Measurements from ENCODE around the gene MACROD2. TPM values are rescaled to one million over a fixed set of nuclear protein-coding genes. Genes with fewer than 3 reads are reported as not detected.

The MACROD2 gene
- polyA plus RNA-seq, 2 of the 4 experiments (the other 2 are of a cell fraction) = 0.96 to 1.3 TPM

DNA sequence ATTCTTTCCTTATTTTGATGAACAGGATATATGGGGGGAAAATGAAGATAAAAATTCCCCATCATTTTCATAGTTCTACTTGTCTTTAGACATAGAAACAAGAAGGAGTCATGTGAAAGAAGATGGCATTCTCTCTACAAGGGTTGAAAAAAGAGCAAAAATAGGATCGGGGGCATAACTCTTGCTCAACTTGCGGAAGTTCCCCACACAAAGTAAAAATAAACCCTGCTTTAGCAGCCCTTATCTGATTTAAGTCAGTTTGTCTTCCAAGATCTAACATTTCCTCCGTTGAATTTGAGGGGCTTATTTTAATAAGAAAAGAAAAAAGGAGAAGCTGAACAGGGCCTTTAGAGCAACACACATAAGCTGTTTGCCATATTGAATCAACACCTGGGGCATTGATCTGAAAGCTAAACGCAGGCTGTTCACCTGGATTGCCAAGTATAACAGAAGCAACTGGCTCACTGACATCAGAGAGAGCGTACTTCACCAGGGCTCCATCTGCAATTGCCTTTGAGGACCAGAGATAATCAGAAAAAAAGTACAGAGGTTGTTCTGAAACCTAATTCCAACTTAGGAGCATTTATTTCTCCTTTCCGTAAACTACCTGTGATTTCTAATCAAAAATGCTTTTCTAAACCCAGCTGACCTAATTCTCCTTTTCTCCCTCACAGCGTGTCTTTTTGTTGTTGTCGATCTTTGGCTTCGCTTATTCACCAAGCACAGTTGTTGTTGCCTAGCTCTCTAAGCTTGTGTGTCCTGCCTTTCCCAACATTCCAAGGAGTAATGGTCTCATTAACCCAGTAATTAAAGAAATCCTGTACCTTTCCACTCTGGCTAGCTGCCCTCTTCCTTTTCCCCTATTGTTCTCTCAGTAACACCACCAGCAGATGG, 2010.0 kb downstream of the MACROD2 start:
- WGBS (ENCODE audit: missing lambda C conversion rate) = 55% methylated on average over 9 of the region's 9 CpGs
- Histone ChIP-seq H3K4me1 (no peaks in the 10 kb centered on the region), H3K4me2 (no peak overlapping the region), H3K4me3 (no peak overlapping the region), H3K27ac (no peak overlapping the region), H3K9me3 (no peaks in the 10 kb centered on the region)
- no peak for FAIRE-seq
- ATAC-seq = no peak
- no peak for DNase-seq (ENCODE audit: low read depth in 1 of 2, low spot score in 1 of 2)
- CTCF ChIA-PET = interaction anchor here (0.6 kb wide), 1 partner anchor 243 kb away, joined by 3 read pairs; no protein-coding TSS in a partner anchor
- TF ChIP-seq NR3C1 (IDR thresholded peaks at IDR 0.05) = no peak
- no peak for TF ChIP-seq RARB (CRISPR knock-in tag; IDR thresholded peaks at IDR 0.05)
- TF ChIP-seq, protein P1, sequence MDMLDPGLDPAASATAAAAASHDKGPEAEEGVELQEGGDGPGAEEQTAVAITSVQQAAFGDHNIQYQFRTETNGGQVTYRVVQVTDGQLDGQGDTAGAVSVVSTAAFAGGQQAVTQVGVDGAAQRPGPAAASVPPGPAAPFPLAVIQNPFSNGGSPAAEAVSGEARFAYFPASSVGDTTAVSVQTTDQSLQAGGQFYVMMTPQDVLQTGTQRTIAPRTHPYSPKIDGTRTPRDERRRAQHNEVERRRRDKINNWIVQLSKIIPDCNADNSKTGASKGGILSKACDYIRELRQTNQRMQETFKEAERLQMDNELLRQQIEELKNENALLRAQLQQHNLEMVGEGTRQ (IDR thresholded peaks at IDR 0.05) = no peak
- TF ChIP-seq HOXB13 (CRISPR knock-in tag; IDR thresholded peaks at IDR 0.05; ENCODE audit: low read depth) = no peak
- TF ChIP-seq CBX2 (IDR thresholded peaks at IDR 0.05; ENCODE audit: borderline replicate concordance, low read depth) = no peak
- TF ChIP-seq POLR2AphosphoS2 (conservative IDR thresholded peaks at IDR 0.05; ENCODE audit: low read length) = no peak
- TF ChIP-seq ZNF302 (CRISPR knock-in tag; IDR thresholded peaks at IDR 0.05) = no peak
- no peak for TF ChIP-seq TFCP2L1 (CRISPR knock-in tag; IDR thresholded peaks at IDR 0.05)
- TF ChIP-seq POLR2A (IDR thresholded peaks at IDR 0.05; ENCODE audit: low read length) = no peak
- no peak for TF ChIP-seq CBX8 (IDR thresholded peaks at IDR 0.05)
- TF ChIP-seq, protein P2, sequence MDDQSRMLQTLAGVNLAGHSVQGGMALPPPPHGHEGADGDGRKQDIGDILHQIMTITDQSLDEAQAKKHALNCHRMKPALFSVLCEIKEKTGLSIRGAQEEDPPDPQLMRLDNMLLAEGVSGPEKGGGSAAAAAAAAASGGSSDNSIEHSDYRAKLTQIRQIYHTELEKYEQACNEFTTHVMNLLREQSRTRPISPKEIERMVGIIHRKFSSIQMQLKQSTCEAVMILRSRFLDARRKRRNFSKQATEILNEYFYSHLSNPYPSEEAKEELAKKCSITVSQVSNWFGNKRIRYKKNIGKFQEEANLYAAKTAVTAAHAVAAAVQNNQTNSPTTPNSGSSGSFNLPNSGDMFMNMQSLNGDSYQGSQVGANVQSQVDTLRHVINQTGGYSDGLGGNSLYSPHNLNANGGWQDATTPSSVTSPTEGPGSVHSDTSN (IDR thresholded peaks at IDR 0.05) = no peak
- TF ChIP-seq JUNB (IDR thresholded peaks at IDR 0.05) = no peak
- no peak for TF ChIP-seq RFX5 (IDR thresholded peaks at IDR 0.05)
- no peak for TF ChIP-seq HOXA7 (CRISPR knock-in tag; IDR thresholded peaks at IDR 0.05)
- TF ChIP-seq MAZ (IDR thresholded peaks at IDR 0.05; ENCODE audit: borderline replicate concordance, low read depth, low read length) = no peak
- TF ChIP-seq, protein P3, sequence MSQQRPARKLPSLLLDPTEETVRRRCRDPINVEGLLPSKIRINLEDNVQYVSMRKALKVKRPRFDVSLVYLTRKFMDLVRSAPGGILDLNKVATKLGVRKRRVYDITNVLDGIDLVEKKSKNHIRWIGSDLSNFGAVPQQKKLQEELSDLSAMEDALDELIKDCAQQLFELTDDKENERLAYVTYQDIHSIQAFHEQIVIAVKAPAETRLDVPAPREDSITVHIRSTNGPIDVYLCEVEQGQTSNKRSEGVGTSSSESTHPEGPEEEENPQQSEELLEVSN (IDR thresholded peaks at IDR 0.05; ENCODE audit: borderline replicate concordance, low read depth) = no peak
- TF ChIP-seq, protein P4, sequence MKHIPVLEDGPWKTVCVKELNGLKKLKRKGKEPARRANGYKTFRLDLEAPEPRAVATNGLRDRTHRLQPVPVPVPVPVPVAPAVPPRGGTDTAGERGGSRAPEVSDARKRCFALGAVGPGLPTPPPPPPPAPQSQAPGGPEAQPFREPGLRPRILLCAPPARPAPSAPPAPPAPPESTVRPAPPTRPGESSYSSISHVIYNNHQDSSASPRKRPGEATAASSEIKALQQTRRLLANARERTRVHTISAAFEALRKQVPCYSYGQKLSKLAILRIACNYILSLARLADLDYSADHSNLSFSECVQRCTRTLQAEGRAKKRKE (CRISPR knock-in tag; IDR thresholded peaks at IDR 0.05; ENCODE audit: low read depth) = no peak
- TF ChIP-seq TP53 (CRISPR knock-in tag; IDR thresholded peaks at IDR 0.05) = no peak
- no peak for TF ChIP-seq MAFK (IDR thresholded peaks at IDR 0.05; ENCODE audit: partially characterized antibody)
- POLR2A ChIA-PET = no interaction called here

DNA sequence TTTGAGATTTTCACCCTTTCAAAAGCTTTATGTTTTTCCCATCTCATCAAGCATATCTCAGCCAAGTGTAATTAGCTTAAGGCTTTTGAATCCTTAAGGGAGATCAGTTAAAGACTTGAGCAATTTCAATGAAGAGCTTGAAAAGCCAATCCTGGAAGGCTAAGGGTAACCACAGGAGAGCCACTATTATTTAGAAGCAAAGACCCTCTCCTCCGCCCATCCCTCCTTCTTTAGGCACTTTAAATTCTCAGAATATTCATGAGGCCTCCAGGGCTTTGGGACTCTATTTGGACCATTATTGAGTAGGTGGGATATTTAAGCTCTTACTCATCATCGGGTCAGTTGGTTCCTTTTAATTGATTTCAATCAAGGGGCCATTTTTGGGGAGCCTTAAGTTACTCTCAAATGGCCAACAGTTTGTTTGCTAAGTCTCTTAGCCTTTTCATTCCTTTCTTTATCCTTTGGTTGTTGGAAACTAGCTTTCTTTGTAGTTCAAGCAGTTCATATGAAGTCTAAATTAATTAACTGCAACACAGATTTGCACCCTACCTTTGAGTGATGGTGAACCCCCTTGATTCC, 2010.7 kb downstream of the MACROD2 start:
- H3K4me1 ChIP-seq = no peaks in the 10 kb centered on the region
- TF ChIP-seq JUNB (IDR thresholded peaks at IDR 0.05) (no peak), ESRRA (IDR thresholded peaks at IDR 0.05; ENCODE audit: borderline replicate concordance, low read length) (no peak), CHD2 (IDR thresholded peaks at IDR 0.05; ENCODE audit: low read length, partially characterized antibody) (no peak), SREBF2 (IDR thresholded peaks at IDR 0.05) (no peak)
- TF ChIP-seq, protein P5, sequence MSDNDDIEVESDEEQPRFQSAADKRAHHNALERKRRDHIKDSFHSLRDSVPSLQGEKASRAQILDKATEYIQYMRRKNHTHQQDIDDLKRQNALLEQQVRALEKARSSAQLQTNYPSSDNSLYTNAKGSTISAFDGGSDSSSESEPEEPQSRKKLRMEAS (IDR thresholded peaks at IDR 0.05) = no peak
- TF ChIP-seq, protein P6, sequence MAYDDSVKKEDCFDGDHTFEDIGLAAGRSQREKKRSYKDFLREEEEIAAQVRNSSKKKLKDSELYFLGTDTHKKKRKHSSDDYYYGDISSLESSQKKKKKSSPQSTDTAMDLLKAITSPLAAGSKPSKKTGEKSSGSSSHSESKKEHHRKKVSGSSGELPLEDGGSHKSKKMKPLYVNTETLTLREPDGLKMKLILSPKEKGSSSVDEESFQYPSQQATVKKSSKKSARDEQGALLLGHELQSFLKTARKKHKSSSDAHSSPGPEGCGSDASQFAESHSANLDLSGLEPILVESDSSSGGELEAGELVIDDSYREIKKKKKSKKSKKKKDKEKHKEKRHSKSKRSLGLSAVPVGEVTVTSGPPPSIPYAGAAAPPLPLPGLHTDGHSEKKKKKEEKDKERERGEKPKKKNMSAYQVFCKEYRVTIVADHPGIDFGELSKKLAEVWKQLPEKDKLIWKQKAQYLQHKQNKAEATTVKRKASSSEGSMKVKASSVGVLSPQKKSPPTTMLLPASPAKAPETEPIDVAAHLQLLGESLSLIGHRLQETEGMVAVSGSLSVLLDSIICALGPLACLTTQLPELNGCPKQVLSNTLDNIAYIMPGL (CRISPR knock-in tag; IDR thresholded peaks at IDR 0.05; ENCODE audit: borderline replicate concordance) = no peak
- 39% methylated on average over 2 of the region's 2 CpGs for WGBS (ENCODE audit: missing lambda C conversion rate)
- DNase-seq (ENCODE audit: low read depth in 1 of 2, low spot score in 1 of 2) (no peak), FAIRE-seq (no peak), ATAC-seq (no peak)
- H3K27ac ChIP-seq = no peak overlapping the region
- CTCF ChIA-PET = no interaction called here
- H3K9me3 ChIP-seq = no peaks in the 10 kb centered on the region
- H3K4me3 ChIP-seq = no peak overlapping the region
- POLR2A ChIA-PET = no interaction called here
- no peak overlapping the region for H3K4me2 ChIP-seq

Measured in A549 (cell line).